Body of pancreas (tissue), 4 donors: Measurements from ENCODE around the gene ZBTB12. TPM values are rescaled to one million over a fixed set of nuclear protein-coding genes. Genes with fewer than 3 reads are reported as not detected.
A peak's percentile ranks its signal among the peaks of the same experiment; 100 is the strongest.

Experiments used
- ATAC-seq: fragments of 150-250 bp; one replicate; pipeline ENCODE4 v1.9.1; 2016
- DNase-seq, 4 donors: peaks; one replicate each; pipeline ENCODE4 v3.0.0-alpha.2; 2019
- H3K27ac ChIP-seq, 4 donors: fragments of 200-600 bp; sonication (generic); 1 replicate in 3 of 4; 2 replicates in 1 of 4; pipeline versions ENCODE4 v1.5.1 to v1.6.1; 2016 to 2019; ENCODE audit warnings: mild to moderate bottlenecking in 1 of 4, mixed read lengths in 1 of 4, moderate library complexity in 1 of 4
- H3K27me3 ChIP-seq, 2 donors: fragments of 200-600 bp; sonication (generic); one replicate each; pipeline ENCODE4 v1.6.0; 2016; ENCODE audit warnings: mild to moderate bottlenecking in 1 of 2
- H3K36me3 ChIP-seq, 2 donors: fragments of 200-600 bp; sonication (generic); replicated peaks in 1 of 2; 2 replicates each; pipeline ENCODE4 v1.5.1; 2016; ENCODE audit warnings: low read depth in 2 of 2; ENCODE audit not compliant: insufficient read depth in 1 of 2
- H3K4me1 ChIP-seq: fragments of 200-600 bp; sonication (generic); one replicate; pipeline ENCODE4 v1.6.0; 2016
- H3K4me3 ChIP-seq, 2 donors: fragments of 200-600 bp; sonication (generic); 1 replicate in 1 of 2; 2 replicates in 1 of 2; pipeline ENCODE4 v1.5.1; 2016 to 2019
- H3K9me3 ChIP-seq, 3 donors: fragments of 200-600 bp; sonication (generic); 1 replicate in 2 of 3; 2 replicates in 1 of 3; pipeline ENCODE4 v1.5.1; 2016
- POLR2A ChIP-seq, 3 donors: fragments of 450-650 bp; IDR thresholded peaks; one replicate each; pipeline ENCODE4 v1.6.1; 2016; ENCODE audit warnings: antibody characterized with exemption in 3 of 3, mild to moderate bottlenecking in 2 of 3
- WGBS, 2 donors: methylation state at CpG; one replicate each; pipeline ENCODE4 v1.1.5; 2017; 5-methylcytosine and 5-hydroxymethylcytosine counted together
- intact Hi-C: fragments of 100-400 bp; cut with DNase I; formaldehyde crosslinking; loops from one replicate; pipeline ENCODE4 v1.15.1; 2023
- total RNA-seq, 2 donors: library from RNA; depleted of rRNA; stranded (reverse); fragments of >200 nt; gene quantifications; one replicate each; pipeline ENCODE4 v1.1.0, GENCODE V29; 2016
- TF ChIP-seq, protein P1 (sequence below), 7 experiments: fragments of 450-650 bp in 4 of 7; fragments of 200-600 bp in 3 of 7; sonication (generic) in 3 of 7; IDR thresholded peaks; one replicate each; pipeline ENCODE4 v1.5.1; 2016 to 2019; ENCODE audit warnings: antibody characterized with exemption in 7 of 7

The ZBTB12 gene
- total RNA-seq, 2 donors from 2014 or later = 2.1 TPM; not detected in 1

DNA sequence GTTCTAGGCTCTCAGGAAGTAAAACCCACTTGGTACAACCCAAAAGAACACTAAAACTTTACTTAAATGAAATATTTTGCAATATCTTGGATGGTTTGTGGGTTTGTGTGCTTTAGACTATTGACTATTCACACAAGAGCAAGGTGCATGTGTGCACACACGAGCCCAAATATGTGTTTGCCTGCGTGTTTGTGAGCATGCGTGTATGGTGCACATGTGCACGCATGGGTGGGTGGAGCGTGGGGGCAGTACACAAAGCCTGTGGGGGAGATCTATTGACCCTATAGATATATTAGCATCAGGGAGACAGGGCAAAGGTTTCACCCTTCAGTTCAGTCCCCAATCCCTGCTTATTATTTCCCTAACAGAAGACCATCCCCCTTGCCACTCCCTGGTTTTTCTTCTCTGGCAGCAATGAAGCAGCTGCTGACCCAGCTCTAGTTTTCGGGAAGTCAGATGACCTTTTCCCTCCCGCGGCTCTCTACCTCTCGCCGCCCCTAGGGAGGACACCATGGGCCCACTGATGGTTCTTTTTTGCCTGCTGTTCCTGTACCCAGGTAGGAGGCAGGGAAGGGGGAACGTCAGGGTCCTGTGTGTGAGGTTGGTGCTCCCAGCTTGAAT lies 25.5 kb upstream of the ZBTB12 start, which contains the start of gene C2:
C2 (plus strand) TSS at position 476 of the 621 bp plus-strand sequence; CDS start at position 512, 36 bp downstream.
- intact Hi-C loops = no loop called here
- H3K27me3 ChIP-seq = no peaks in the 10 kb centered on the region
- no peaks in the 10 kb centered on the region for H3K36me3 ChIP-seq
- no peak within 1 kb of the TSS for H3K4me3 ChIP-seq
- TF ChIP-seq POLR2A (IDR thresholded peaks at IDR 0.05) = no peak
- TF ChIP-seq, protein P1, sequence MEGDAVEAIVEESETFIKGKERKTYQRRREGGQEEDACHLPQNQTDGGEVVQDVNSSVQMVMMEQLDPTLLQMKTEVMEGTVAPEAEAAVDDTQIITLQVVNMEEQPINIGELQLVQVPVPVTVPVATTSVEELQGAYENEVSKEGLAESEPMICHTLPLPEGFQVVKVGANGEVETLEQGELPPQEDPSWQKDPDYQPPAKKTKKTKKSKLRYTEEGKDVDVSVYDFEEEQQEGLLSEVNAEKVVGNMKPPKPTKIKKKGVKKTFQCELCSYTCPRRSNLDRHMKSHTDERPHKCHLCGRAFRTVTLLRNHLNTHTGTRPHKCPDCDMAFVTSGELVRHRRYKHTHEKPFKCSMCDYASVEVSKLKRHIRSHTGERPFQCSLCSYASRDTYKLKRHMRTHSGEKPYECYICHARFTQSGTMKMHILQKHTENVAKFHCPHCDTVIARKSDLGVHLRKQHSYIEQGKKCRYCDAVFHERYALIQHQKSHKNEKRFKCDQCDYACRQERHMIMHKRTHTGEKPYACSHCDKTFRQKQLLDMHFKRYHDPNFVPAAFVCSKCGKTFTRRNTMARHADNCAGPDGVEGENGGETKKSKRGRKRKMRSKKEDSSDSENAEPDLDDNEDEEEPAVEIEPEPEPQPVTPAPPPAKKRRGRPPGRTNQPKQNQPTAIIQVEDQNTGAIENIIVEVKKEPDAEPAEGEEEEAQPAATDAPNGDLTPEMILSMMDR (IDR thresholded peaks at IDR 0.05) = no peak
- WGBS, 2 donors = 49 to 69% methylated on average over 11 of the region's 11 CpGs
- ATAC-seq = no peak
- no peaks in the 10 kb centered on the region for H3K9me3 ChIP-seq
- DNase-seq = no peak
- no peak within 1 kb of the TSS for H3K27ac ChIP-seq
- no peaks in the 10 kb centered on the region for H3K4me1 ChIP-seq

DNA sequence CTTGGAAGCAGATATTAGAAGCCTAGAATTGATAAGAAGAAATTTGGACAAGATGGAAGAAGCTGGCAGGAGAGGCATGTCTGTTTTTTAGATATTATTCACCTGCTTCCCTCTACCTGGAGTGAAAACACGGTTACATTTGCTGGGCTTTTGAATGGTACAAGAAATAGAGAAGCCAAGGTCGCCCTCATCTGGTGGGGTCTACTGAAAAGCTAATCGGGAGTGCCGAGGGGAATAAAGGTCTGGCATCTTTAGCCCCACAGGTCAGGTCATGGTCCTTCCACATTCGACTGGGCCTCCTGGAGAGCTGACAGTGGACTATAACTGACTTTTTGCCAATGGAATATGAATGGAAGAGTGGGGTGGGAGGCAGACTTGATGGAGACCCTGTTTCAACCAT lies 21.1 kb upstream of the ZBTB12 start:
- no peaks in the 10 kb centered on the region for H3K27me3 ChIP-seq
- peak in 1 of 4 donors; percentile 49 for DNase-seq
- TF ChIP-seq, protein P1 (IDR thresholded peaks at IDR 0.05) = peak in 3 of 7 experiments; percentile 8 to 28 (median 12)
- no peak for TF ChIP-seq POLR2A (IDR thresholded peaks at IDR 0.05)
- H3K27ac ChIP-seq = no peak overlapping the region
- 9 to 11% methylated on average over 5 of the region's 5 CpGs for WGBS, 2 donors
- H3K4me3 ChIP-seq = no peak overlapping the region
- no peaks in the 10 kb centered on the region for H3K36me3 ChIP-seq
- H3K9me3 ChIP-seq = no peaks in the 10 kb centered on the region
- no peaks in the 10 kb centered on the region for H3K4me1 ChIP-seq
- intact Hi-C loops = no loop called here
- ATAC-seq = no peak

DNA sequence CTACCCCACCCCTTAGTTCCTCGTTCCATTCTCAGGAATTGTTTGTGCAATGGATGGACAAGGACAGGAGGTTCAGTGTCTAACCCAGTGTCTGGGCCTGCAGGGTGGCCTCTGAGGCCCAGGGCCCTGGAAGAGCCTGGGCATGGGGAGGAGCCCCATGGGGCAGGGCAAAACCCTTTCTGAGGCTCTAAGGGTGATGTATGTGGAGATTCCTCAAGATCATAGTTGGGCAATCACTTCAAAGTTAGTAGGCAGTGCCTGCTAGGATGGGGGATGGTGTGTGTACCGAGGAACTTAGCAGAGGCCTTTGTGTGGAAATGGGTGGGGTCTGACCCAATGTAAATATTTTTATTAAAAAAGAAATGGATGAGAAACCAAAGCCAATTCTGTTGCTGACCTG lies 18.9 kb upstream of the ZBTB12 start:
- Histone ChIP-seq H3K4me1 (no peaks in the 10 kb centered on the region), H3K27ac (no peak overlapping the region), H3K27me3 (no peaks in the 10 kb centered on the region), H3K4me3 (no peak overlapping the region), H3K9me3 (no peaks in the 10 kb centered on the region), H3K36me3 (no peaks in the 10 kb centered on the region)
- ATAC-seq (no peak), DNase-seq (no peak)
- TF ChIP-seq, protein P1 (IDR thresholded peaks at IDR 0.05) = no peak
- no peak for TF ChIP-seq POLR2A (IDR thresholded peaks at IDR 0.05)
- intact Hi-C loops = no loop called here
- 53 to 60% methylated on average over 1 to 2 of the region's 2 CpGs for WGBS, 2 donors

DNA sequence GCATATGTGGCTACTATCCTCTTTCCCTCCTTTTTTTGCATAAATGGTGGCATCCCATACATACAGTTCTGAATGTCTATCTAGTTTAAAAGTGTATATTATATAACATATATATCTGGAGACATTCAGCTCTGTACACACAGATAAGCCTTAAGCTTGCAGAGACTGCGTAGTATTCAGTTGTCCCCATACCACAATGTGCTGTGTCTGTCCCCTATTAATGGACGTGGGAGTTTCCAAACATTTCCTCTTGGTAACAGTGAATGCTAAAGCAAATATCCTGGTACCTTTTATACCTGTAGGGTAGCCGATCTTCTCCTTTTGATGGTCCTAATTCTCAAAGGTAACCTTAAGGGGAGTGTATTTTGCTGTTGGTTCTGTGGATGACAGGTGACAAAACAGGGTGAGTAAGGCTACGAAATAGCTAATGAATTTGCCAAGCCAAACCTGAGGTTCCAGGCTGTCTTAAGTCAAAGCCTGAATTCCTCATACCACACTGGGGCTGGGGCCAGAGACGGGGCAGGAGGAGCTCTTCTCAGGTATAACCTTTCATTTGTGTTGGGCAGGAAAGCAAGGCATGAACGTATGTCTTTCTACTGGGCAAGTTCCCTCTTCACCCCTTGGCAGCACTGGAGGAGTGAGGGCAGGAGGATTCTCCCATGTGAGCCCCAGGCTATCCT lies 17.9 kb upstream of the ZBTB12 start:
- ATAC-seq (no peak), DNase-seq (no peak)
- Histone ChIP-seq H3K4me3 (no peak overlapping the region), H3K27ac (no peak overlapping the region), H3K36me3 (no peaks in the 10 kb centered on the region), H3K9me3 (no peaks in the 10 kb centered on the region), H3K27me3 (no peaks in the 10 kb centered on the region), H3K4me1 (no peaks in the 10 kb centered on the region)
- 77 to 88% methylated on average over 5 to 6 of the region's 6 CpGs for WGBS, 2 donors
- TF ChIP-seq POLR2A (IDR thresholded peaks at IDR 0.05) = no peak
- TF ChIP-seq, protein P1 (IDR thresholded peaks at IDR 0.05) = no peak
- intact Hi-C loops = no loop called here
